PC-3 (cell line): ENCODE measurements around the gene SLF2. TPM values are rescaled to one million over a fixed set of nuclear protein-coding genes. Genes with fewer than 3 reads are reported as not detected.

Experiments
- ATAC-seq: fragments of 200-7000 bp; cut with Tn5 transposase; 2 replicates; pipeline ENCODE4 v1.9.1; 2020; ENCODE audit warnings: mild to moderate bottlenecking, moderate library complexity
- BruUV-seq: library from RNA; stranded (reverse); fragments of 400-500 nt; replicated peaks from 2 replicates; lab custom pipeline; 2021; lab: Mats Ljungman, UMichigan
- CTCF ChIA-PET: fragments of 300-600 bp; sonication (Branson Sonifier 250); formaldehyde crosslinking; loops from one replicate; lab custom pipeline; 2022; ENCODE audit warnings: antibody characterized with exemption; lab: Charles Lee
- POLR2A ChIA-PET: fragments of 300-600 bp; sonication (Branson Sonifier 250); formaldehyde crosslinking; loops from one replicate; lab custom pipeline; 2022; ENCODE audit warnings: antibody characterized with exemption; ENCODE audit not compliant: unreplicated experiment; lab: Charles Lee
- DNase-seq: peaks from one replicate; pipeline ENCODE4 v3.0.0-alpha.2; 2015
- H2AFZ ChIP-seq: fragments of 300-600 bp; sonication (generic); 2 replicates; pipeline ENCODE4 v1.6.0; 2016; ENCODE audit warnings: antibody characterized with exemption, low read length
- H3F3A ChIP-seq: fragments of 300-600 bp; sonication (generic); one replicate; pipeline ENCODE4 v1.6.0; 2017; ENCODE audit warnings: antibody characterized with exemption, low read length, control low read depth, mild to moderate bottlenecking; ENCODE audit not compliant: unreplicated experiment
- H3K27ac ChIP-seq: fragments of 300-600 bp; sonication (generic); 2 replicates; pipeline ENCODE4 v1.5.1; 2016; ENCODE audit warnings: mild to moderate bottlenecking, low read length
- H3K27me3 ChIP-seq: fragments of 300-600 bp; sonication (generic); 2 replicates; pipeline ENCODE4 v1.6.1; 2016; ENCODE audit warnings: low read length, mixed read lengths
- H3K36me3 ChIP-seq: fragments of 300-600 bp; sonication (generic); 2 replicates; pipeline ENCODE4 v1.6.1; 2016; ENCODE audit warnings: low read depth, mixed run types, low read length, mixed read lengths
- H3K4me1 ChIP-seq: fragments of 300-600 bp; sonication (generic); 2 replicates; pipeline ENCODE4 v1.5.1; 2016; ENCODE audit warnings: low read length; ENCODE audit not compliant: insufficient read depth
- H3K4me2 ChIP-seq: fragments of 300-600 bp; sonication (generic); 2 replicates; pipeline ENCODE4 v1.6.0; 2016; ENCODE audit warnings: low read length
- H3K4me3 ChIP-seq: fragments of 300-600 bp; sonication (generic); 2 replicates; pipeline ENCODE4 v1.5.1; 2016; ENCODE audit warnings: mild to moderate bottlenecking, low read length, mixed read lengths
- H3K79me2 ChIP-seq: fragments of 300-600 bp; sonication (generic); 2 replicates; pipeline ENCODE4 v1.6.1; 2017; ENCODE audit warnings: low read length, mixed read lengths
- H3K9ac ChIP-seq: fragments of 300-600 bp; sonication (generic); 2 replicates; pipeline ENCODE4 v1.6.0; 2016; ENCODE audit warnings: mild to moderate bottlenecking, low read length
- H3K9me2 ChIP-seq: fragments of 300-600 bp; sonication (generic); replicated peaks from 2 replicates; pipeline ENCODE4 v1.6.1; 2016; ENCODE audit warnings: mixed run types, low read length, mixed read lengths
- H3K9me3 ChIP-seq: fragments of 300-600 bp; sonication (generic); 2 replicates; pipeline ENCODE4 v1.6.1; 2016; ENCODE audit warnings: low read length, mixed read lengths
- H4K20me1 ChIP-seq: fragments of 300-600 bp; sonication (generic); 2 replicates; pipeline ENCODE4 v1.6.1; 2016; ENCODE audit warnings: low read length, mixed read lengths
- CTCF ChIP-seq: fragments of 300-600 bp; sonication (generic); conservative IDR thresholded peaks from 2 replicates; pipeline ENCODE4 v1.5.1; 2017; ENCODE audit warnings: antibody characterized with exemption, low read depth, mild to moderate bottlenecking, low read length
- EZH2 ChIP-seq: fragments of 300-600 bp; sonication (generic); IDR thresholded peaks from one replicate; pipeline ENCODE4 v1.6.1; 2017; ENCODE audit warnings: antibody characterized with exemption, mild to moderate bottlenecking, low read length; ENCODE audit not compliant: unreplicated experiment
- EZH2phosphoT487 ChIP-seq: fragments of 300-600 bp; sonication (generic); IDR thresholded peaks from 2 replicates; pipeline ENCODE4 v1.6.1; 2018; ENCODE audit warnings: mild to moderate bottlenecking, antibody characterized with exemption, low read length, borderline replicate concordance
- intact Hi-C: fragments of 100-400 bp; cut with micrococcal nuclease; formaldehyde crosslinking; loops from 2 replicates; pipeline ENCODE4 v1.9.0; 2023
- total RNA-seq: library from RNA; depleted of rRNA; stranded (reverse); fragments of >200 nt; gene quantifications from 2 replicates; pipeline ENCODE4 v1.2.3, GENCODE V29; 2014

Gene SLF2
- total RNA-seq, 1 experiment from 2014 or later = 19.5 TPM

GRCh38 chr10:101000127-101000914 is 87.6 kb downstream of the SLF2 start:
- peaks cover 36% of the 10 kb centered on the region for H3K4me1 ChIP-seq
- ChIA-PET CTCF (no interaction called here), POLR2A (no interaction called here)
- no peaks in the 10 kb centered on the region for H3F3A ChIP-seq
- H3K9me3 ChIP-seq = no peaks in the 10 kb centered on the region
- H2AFZ ChIP-seq = peak overlapping the region; percentile 81
- H4K20me1 ChIP-seq = no peaks in the 10 kb centered on the region
- TSS peak; percentile 28 for BruUV-seq
- DNase-seq (no peak), ATAC-seq (no peak)
- peak overlapping the region; percentile 83 for H3K4me3 ChIP-seq
- peak overlapping the region; percentile 97 for H3K4me2 ChIP-seq
- no peaks in the 10 kb centered on the region for H3K27me3 ChIP-seq
- H3K27ac ChIP-seq = peak overlapping the region; percentile 44
- H3K9me2 ChIP-seq = no peaks in the 10 kb centered on the region
- H3K79me2 ChIP-seq = peaks cover 40% of the 10 kb centered on the region
- no peak for TF ChIP-seq EZH2
- TF ChIP-seq EZH2phosphoT487 = no peak
- TF ChIP-seq CTCF = no peak
- intact Hi-C loops = no loop called here
- no peaks in the 10 kb centered on the region for H3K36me3 ChIP-seq
- H3K9ac ChIP-seq = peak overlapping the region; percentile 93

- Histone ChIP-seq H3F3A (no peaks in the 10 kb centered on the region), H3K4me2 (peak overlapping the region; percentile 97), H3K9me3 (no peaks in the 10 kb centered on the region), H2AFZ (no peak overlapping the region), H3K36me3 (no peaks in the 10 kb centered on the region), H3K9me2 (no peaks in the 10 kb centered on the region), H3K27ac (peak overlapping the region; percentile 44), H3K4me3 (peak overlapping the region; percentile 83), H3K9ac (peak overlapping the region; percentile 93), H3K27me3 (no peaks in the 10 kb centered on the region), H4K20me1 (no peaks in the 10 kb centered on the region), H3K79me2 (peaks cover 40% of the 10 kb centered on the region), H3K4me1 (peaks cover 36% of the 10 kb centered on the region)
- CTCF ChIA-PET = interaction anchor here (0.5 to 0.6 kb wide), 2 partner anchors 14 to 40 kb away, joined by 3 to 16 read pairs; no protein-coding TSS in a partner anchor
- TF ChIP-seq EZH2phosphoT487 (no peak), EZH2 (no peak), CTCF (no peak)
- DNase-seq = peak; percentile 54
- POLR2A ChIA-PET = no interaction called here
- intact Hi-C loops = no loop called here
- peak; percentile 29 for ATAC-seq
- BruUV-seq = no TSS peak
These were observed 88.3 kb downstream of the SLF2 start for GRCh38 chr10:101000915-101001658.

GRCh38 chr10:101001659-101002035 is 88.9 kb downstream of the SLF2 start:
- H3K9me3 ChIP-seq = no peaks in the 10 kb centered on the region
- H3K27ac ChIP-seq = no peak overlapping the region
- H2AFZ ChIP-seq = no peak overlapping the region
- intact Hi-C loops = no loop called here
- H4K20me1 ChIP-seq = no peaks in the 10 kb centered on the region
- no peaks in the 10 kb centered on the region for H3F3A ChIP-seq
- no peak overlapping the region for H3K9ac ChIP-seq
- peaks cover 40% of the 10 kb centered on the region for H3K79me2 ChIP-seq
- BruUV-seq = no TSS peak
- peak overlapping the region; percentile 97; the same call in 1 of the 2 replicates for H3K4me2 ChIP-seq
- no peak for ATAC-seq
- H3K4me3 ChIP-seq = peak overlapping the region; percentile 83; the same call in 1 of the 2 replicates
- H3K4me1 ChIP-seq = peaks cover 32% of the 10 kb centered on the region
- CTCF ChIA-PET = interaction anchor here (0.5 to 0.6 kb wide), 2 partner anchors 13 to 39 kb away, joined by 3 to 16 read pairs; no protein-coding TSS in a partner anchor
- H3K27me3 ChIP-seq = no peaks in the 10 kb centered on the region
- TF ChIP-seq EZH2 = no peak
- TF ChIP-seq CTCF = no peak
- TF ChIP-seq EZH2phosphoT487 = no peak
- no peaks in the 10 kb centered on the region for H3K9me2 ChIP-seq
- POLR2A ChIA-PET = no interaction called here
- DNase-seq = no peak
- no peaks in the 10 kb centered on the region for H3K36me3 ChIP-seq
